ENCODE data around the gene DOCK2.
"Not testable (repeated sequence)": the region's sequence is repeated elsewhere in the genome, so short reads cannot be mapped to it uniquely, and the experiment has no call there.

GRCh38 chr5:169953196-169953595, 316.1 kb downstream of the DOCK2 start:
- not testable (repeated sequence) for TF ChIP-seq CTCF (IDR thresholded peaks at IDR 0.05); ZFX (IDR thresholded peaks at IDR 0.05; ENCODE audit: borderline replicate concordance)
